Hematopoietic multipotent progenitor cell treated with erythropoietin and hydrocortisone succinate and interleukin-3 and kit ligand, for 8 days (in vitro differentiated cells): ENCODE data around the gene TNP1.

Experiments
- DNase-seq: peaks from one replicate; pipeline ENCODE4 v3.0.0-alpha.2; 2015

The TNP1 gene

GRCh38 chr2:216859944-216860343, at the start of gene TNP1:
Gene TNP1 (minus strand): TSS chr2:216860064. CDS start chr2:216860034, 30 bp downstream.
- DNase-seq = no peak

GRCh38 chr2:216908300-216908699, 48.4 kb upstream of the TNP1 start:
- DNase-seq = no peak

GRCh38 chr2:216905649-216906329, 45.9 kb upstream of the TNP1 start:
- DNase-seq = peak; percentile 60

GRCh38 chr2:216904974-216905373, 45.1 kb upstream of the TNP1 start:
- DNase-seq = no peak

GRCh38 chr2:216904554-216904953, 44.7 kb upstream of the TNP1 start:
- no peak for DNase-seq

GRCh38 chr2:216903470-216903869, 43.6 kb upstream of the TNP1 start:
- peak; percentile 9 for DNase-seq

DNA sequence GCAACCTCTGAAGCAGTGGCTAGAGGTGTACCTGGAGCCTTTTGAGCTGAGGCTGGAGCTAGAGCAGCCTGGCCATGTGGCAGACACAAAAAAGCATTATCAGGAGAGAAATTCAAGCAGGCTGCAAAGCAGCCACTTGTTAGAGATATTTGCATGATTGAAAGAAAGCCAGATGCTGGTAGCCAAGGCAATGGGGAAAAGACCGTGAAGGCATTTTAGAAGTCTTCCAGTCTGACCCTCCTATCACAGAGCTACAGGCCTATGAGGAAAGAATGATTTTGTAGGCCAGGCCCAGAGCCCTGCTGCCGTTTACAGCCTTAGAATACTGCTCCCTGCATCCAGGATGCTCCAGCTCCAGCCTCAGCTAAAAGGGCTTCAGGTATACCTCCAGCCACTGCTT, 41.4 kb upstream of the TNP1 start:
- no peak for DNase-seq

GRCh38 chr2:216900406-216900805, 40.5 kb upstream of the TNP1 start:
- DNase-seq = no peak

DNA sequence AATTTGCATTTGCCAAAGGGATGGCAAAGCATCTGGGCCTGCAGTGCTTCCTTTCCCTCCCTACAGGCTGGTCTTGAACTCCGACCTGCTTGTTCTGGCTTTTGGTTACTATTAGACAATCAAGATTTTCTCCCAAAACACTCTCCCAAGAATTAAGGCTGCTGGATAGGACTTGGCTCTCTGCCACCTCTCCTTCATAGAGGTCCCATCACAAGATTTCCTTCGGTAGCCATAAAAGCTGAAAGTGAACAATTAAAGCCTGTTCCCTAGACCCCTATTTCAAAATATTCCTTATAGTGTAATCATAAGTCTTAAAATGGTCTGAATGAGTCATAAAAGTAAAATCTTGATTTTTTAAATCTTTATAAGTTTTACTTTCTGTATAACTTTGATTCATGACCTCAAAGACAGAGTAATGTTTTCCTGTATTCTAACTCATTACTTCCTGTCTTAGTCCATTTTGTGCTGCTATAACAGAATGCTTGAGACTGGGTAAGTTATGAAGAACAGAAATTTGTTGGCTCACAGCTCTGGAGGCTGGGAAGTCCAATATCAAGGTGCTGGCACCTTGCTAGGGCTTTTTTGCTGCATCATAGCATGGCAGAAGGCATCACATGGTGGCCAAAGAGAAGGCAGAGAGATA, 37.8 kb upstream of the TNP1 start:
- DNase-seq = peak; percentile 45

- no peak for DNase-seq
Measured at GRCh38 chr2:216890138-216890537, 30.3 kb upstream of the TNP1 start.

DNA sequence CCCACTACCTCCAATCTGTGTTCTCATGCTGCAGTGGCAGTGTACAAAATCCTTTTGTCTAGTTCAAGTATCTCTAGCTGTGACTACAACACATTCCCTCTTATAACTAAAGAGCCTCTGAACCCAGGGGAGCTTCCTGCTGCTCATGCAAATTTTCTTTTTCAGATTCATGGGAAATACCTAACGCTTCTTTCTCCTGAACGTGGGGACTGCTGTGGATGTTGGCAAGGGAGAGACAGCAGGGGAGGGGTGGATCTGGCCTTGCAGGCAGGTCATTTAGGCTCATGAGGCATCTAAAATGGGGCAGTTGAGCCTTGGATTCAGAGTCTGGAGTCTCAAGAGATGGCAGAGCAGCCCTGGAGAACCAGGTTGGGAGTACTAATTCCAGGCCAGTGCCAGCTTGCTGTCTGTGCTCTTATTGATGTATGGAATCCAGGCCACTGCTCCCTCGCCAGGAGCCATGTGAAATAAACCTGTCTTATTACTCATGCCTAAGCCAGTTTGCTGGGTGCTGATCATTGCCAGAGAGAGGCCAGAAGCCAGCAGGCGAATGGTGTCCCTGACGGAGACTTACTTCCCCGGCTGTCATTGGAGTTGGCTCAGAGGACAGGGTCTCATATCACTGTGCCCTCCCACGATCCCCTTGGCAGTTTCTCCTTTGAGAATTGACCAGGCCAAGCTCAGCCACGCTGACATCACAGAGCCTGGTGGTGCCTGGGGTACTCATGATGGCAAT, 29.2 kb upstream of the TNP1 start:
- DNase-seq = no peak

GRCh38 chr2:216888081-216888480, 28.2 kb upstream of the TNP1 start:
- no peak for DNase-seq

GRCh38 chr2:216887138-216887537, 27.3 kb upstream of the TNP1 start:
- DNase-seq = no peak

GRCh38 chr2:216885117-216885553, 25.3 kb upstream of the TNP1 start:
- no peak for DNase-seq

GRCh38 chr2:216884347-216884746, 24.5 kb upstream of the TNP1 start:
- no peak for DNase-seq

DNA sequence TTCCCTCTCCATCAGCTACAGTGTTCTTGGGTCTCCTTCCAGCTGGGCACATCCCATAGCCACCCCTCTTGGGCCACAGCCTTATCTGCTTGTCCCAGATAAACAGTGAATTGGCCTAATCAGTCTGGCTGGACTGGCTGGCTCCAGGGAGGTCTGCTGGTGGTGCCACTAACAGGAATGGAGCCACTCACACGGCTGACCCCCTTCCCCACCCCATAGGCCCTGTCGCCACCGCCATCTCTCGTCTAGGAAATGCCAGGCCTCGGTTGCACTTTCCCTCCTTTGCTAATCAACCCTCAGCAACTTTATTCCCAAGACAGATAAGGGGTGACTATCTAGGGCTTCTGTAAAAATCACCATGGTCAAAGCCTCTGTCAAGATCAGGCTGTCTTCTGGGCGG, 23.0 kb upstream of the TNP1 start:
- peak; percentile 95 for DNase-seq

- DNase-seq = peak; percentile 40
Measured at GRCh38 chr2:216881411-216881810, 21.5 kb upstream of the TNP1 start.

GRCh38 chr2:216880509-216881184, 20.8 kb upstream of the TNP1 start:
- peak; percentile 96 for DNase-seq

GRCh38 chr2:216879727-216880508, 20.1 kb upstream of the TNP1 start:
- DNase-seq = peak; percentile 68

GRCh38 chr2:216878072-216878471, 18.2 kb upstream of the TNP1 start:
- no peak for DNase-seq

GRCh38 chr2:216877085-216877484, 17.2 kb upstream of the TNP1 start:
- peak; percentile 39 for DNase-seq

DNA sequence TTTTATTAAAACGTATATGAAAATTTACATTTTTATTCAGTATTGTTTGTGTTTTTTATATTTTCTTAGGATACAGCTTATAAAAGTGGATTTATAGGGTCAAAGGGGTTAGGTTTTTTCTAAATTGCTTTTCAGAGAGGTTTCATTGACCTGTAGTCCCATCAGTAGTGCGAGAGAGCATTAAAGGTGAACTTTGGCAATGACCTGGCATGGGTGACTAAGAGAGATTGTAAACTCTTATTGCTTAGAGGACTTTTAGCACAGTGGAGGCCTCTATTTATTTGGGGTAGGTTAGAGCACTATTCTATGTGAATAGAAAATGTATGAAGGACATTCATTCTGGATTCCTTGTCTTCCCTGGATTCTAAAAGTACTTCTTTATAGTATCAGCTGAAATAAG, 16.0 kb upstream of the TNP1 start:
- DNase-seq = no peak

DNA sequence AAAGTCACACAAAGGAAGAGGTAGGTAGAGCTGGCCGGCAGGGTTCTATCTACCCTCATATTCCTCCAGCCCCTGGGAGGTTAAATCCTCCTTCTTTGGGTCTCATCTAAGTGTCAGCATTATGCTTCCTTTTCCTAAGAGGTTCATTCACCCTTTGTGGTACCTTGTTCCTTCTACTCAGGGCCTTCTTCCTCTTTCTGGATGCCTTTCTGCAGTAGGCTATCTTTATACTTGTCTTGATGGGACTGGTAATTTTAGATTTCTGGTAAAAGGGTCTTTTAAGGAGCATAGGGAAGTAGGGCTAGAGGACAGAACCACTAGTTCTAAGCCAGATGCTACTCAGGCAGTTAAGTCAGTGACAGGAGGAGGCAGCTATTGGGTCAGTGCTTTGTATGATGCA, 13.7 kb upstream of the TNP1 start:
- no peak for DNase-seq
